GF-D8 (cell line): ENCODE data around the gene SPATA17.

Experiments
- DNase-seq: peaks from one replicate; lab custom pipeline; 2025; lab: John Stamatoyannopoulos, UW

SPATA17 gene

DNA sequence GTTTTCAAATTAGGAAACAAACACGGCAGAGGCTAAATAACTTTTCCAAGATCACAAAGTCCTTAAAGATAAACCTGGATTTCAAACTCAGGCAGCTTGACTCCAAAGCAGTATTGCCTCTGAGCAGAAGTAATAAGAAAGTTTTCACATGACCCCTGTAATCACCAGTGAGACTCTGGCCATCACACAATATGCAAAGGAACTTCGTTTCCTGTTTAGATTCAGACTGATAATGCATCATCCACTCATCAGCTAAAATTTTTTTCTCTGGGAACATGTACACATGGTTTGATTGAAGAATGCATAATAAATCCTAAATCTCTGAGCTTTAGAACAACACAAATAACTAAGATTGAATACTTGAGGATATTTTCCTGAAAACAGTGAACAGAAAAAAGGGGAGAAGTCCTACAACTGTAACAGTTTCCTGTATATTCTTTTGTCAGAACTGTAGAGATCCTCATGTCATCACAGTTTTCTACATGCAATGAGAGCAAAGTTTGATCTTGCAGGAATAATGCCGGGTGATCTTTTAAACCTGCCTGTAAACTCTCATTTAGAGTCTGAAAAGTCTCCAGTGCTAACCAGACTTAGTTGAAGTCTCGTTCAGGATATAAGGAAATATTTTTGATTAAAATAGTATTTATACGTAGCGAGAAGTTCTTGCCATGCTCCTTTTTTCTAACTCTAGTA, 225.3 kb downstream of the SPATA17 start:
- DNase-seq: no peak

DNA sequence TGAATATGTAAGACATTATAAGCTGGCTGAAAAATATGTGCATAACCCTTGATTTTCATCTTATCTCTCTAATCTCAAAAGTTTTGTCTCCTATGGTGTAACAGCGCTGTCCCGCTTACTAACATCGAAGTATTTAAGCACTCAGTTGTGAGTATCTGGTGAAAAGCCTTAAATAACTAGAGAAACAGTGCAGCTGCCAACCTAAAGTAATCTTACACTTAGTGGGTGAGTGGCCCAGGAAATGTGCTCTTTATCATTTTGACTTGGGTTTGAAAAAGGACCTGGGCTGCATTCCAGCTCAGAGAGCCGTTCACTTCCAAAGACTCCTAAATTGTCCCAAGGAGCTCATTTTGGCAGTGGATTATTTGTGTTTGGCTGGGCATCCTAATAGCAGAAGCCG, 225.9 kb downstream of the SPATA17 start:
- DNase-seq: no peak

DNA sequence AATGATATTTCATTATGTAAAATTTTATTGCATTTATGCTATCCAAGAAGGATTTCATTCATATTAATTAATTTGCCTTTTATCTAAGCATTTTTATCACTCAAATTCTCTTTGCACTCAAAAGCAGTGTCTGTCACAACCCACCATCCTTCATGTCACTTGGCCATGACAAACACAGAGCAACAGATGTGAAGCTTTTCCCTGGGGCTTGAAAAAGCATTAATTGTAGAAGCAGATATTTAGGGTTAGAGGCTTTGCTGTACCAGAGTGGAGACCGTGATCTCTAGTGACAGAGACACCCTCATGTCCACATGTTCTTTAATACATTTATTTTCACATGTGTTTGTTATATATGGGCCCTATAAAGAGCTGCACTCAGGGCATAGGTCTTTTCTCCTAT, 230.5 kb downstream of the SPATA17 start:
- no peak for DNase-seq

DNA sequence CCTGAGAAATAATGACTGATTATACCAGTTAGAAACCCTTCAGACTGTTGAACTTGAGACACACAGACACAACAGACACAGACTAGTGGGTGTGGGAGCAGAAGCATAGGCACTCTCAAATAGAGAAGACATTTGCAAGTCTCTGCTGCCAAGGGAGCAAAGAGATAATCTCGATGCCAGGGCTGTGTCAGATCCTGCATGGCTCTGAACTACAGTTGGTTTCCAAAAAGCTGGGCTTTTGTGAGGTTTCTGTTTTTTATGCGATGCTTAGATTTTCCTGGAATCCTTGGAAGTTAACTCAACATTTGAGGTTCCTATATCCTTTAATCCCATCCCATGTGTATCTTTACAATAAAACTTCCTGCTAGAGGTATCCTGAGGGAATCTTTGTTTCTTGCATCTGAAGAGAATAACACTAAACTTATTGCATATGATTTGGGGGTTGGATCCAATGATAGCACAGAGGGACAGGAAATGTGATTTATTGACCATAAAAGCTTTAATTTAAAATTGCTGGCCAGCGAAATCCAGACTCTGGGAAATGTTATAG, 236.4 kb downstream of the SPATA17 start:
- DNase-seq: no peak

DNA sequence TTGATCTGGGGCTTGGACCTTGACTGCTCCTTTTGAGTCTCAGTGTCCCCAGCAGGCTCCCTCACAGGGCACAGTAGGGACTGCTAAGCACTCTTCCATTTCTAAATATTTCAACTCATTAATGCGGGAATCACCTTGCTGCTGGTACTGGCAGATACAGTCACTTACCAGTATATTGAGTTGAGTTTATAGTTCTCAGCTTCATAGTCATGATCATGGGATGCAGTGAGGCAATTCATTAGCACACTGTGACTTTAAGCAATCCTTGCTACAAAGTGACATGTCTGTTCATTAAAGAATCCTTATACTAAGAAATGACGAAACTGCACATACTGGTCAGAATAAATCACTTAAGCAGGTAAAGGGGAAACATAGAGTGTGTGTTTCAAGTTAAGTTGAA, 240.8 kb downstream of the SPATA17 start:
- no peak for DNase-seq

DNA sequence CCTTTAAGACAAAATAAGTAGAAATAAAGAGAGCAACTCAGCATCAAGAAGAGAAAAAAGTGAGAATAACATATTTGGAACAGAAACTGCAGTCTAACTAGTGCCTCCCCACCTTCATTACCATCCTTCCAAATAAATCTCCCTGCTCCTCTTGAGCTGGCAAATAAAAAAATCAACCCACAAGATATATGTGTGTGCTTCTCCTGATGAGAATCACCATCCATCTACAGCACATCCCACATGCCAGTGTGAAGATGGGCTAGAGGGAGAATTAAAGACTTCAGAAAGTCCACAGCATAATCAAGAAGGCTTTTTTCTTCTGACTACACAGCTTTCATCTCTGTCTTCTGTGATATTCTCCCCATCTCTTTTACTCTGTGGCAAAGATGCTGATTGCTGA, 244.1 kb downstream of the SPATA17 start:
- DNase-seq: no peak

DNA sequence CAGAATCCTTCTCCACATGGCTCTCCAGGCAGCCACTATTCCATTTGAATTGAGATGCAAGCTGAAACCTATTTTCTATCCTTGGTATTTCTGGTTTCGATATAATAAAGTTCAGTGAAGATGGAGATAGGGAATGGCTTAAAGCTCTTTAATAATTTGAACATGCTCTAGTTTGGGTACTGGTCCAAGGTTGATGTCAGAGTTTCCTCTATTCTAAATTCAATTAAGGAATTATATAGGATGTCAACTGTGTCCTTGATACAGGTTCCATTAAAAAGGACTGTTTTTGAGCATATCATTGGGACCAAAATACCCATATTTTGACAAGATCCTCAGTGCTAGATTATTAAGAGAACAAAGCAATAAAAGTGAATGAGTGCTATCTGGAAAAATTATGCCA, 245.3 kb downstream of the SPATA17 start:
- DNase-seq: no peak

DNA sequence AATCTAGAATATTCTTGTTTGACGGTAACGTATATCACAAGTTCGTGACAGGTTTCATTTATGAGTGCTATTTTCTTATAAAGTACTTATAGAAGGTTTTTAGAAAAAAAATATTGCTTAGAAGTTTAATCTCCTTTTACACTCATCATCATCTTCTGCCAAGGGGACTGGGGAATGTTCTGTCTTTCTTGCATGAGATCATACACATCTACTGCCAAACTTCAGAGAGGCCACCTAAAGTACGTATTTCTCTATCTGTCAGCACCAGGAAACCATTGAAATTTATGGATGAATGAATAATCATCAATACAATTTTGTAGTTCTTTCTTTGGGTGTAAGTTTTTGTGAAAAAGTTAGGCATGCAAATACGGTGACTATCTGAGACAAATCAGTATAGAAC, 245.8 kb downstream of the SPATA17 start:
- DNase-seq: no peak

DNA sequence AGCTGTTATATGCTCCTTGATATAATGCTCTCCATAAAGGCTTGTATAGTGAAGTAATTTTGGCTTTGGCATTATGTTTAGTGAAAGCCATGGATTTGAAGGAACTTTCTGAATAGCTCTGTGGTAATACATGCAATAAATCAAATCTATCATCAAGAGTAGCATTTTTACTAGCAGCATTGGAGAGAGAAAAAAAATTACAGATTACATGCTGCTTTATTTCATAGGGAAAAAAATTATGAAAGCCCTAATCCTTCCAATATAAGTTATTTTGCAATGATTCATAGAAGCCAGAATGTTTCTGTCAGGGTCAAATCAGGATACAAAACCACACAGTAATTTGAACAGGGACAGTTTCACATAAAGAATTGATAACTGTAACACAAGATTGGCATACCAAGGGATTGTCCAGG, 250.0 kb downstream of the SPATA17 start:
- no peak for DNase-seq

DNA sequence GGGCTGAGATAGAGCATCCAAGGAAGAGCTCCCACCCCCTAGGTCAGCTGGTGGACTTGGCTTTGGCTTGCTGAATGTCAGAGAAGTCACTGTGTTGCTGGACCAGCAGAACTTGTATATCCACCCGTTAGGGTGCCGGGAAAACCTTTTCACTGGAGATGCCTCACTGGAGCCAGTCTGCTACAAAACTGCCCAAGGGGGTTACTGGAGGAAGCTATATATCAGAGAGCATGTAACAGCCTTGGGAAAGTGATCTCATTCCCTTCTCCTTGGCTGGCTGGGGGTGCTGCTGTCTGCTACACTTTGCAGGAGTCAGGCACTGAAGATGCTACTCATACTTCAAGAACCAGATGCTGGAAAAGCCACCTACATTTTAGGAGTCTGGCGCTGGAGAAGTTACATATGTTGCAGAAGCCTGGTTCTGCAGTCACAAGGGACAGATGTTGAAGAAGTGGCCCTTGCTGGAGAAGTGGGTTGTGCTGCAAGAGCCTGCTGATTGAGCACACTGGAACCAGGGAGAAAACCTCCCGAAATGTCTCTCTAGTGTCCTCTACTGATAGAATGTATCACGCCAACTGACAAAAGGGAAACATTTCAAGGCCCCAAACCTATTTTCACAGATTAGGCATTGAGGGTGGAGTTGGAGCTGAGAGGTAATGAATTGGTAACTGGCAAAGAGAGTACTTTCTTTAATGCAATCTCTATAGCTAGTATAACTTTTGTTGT, 250.6 kb downstream of the SPATA17 start:
- no peak for DNase-seq

DNA sequence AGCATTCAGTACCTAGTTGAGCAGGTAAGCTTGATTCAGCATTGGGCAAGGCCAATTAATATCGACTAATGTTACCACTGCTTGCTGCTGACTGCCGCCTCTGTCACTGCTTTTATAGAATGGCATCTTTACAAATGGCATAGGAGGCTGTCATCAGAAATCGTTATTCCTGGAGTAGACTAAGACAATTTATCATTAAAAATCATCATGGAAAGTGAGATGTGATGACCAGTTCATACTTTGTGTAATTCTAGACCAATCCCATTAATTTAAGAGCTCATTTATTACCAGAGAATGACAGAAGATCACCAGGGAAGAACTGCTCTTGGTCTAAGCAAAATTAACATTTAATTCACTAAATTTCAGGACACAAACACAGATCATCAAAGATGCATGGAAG, 254.0 kb downstream of the SPATA17 start:
- no peak for DNase-seq

DNA sequence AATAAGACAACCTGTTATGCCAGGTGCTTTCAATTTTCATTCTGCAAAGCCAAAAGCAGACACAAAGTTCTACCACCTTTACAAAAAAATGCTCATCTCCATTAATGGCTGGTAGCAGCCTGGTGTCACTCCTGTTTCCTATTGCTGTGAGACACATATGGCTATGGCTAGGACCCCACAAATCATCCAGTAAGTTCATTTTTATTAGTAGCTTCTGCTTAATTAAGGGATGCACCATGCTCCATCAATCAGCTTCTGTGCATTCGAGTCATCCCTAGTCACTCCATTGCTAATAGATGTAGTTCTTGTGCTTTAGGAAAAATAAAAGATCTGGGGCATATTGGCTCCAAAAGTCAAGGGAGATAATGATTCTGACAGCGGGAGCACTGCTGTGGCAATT, 257.2 kb downstream of the SPATA17 start:
- DNase-seq: no peak

DNA sequence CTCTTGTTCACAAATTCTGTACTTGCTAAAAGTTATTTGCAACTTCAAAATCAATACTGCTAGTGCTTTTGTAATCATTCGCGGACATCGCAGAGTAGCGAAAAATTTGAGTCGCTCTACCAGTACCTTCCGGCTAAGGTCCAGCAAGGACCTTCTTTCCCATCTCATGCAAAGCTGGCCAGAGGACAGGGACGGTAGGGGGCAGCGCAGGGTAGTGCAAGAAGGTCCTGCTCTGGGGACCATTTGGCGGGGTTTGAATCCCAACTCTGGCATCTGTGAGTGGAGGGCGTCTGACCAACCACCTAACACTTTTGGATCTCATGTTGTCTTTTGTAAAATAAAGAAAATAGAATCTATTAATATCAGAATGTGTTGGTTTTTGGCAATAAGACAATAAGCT, 258.3 kb downstream of the SPATA17 start:
- DNase-seq: no peak

DNA sequence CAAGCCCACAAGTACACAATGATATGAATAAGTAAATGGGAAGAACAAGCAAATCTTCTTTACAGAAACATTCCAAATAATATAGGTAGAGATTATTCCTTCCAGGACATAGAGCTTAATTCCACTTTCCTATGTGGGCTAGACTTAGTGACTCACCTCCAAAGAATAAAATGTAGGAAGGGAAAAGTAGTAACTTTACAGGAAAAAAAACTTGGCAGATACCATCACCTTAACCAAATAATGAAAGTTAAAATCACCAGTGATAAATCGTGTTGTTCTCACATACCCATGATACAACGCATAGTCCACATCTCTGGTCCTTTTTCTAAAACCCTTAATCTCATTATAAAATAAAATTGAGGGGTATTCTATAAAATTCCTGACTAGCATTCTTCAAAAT, 260.8 kb downstream of the SPATA17 start:
- DNase-seq: no peak

DNA sequence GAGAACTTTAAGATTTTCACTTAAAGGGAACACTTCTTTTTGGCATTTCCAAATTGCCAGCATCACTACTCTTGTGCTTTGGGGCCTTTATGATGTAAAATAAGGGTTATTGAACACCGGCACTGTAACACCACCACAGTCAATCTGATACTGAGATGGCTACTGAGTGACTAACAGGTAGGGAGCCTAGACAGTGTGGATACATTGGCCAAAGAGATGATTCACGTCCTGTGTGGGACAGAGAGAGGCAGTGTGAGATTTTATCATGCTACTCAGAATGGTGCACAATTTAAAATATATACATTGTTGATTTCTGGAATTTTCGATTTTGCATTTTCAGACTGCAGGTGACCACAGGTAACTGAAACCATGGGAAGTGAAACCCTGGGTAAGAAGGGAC, 261.6 kb downstream of the SPATA17 start:
- no peak for DNase-seq

DNA sequence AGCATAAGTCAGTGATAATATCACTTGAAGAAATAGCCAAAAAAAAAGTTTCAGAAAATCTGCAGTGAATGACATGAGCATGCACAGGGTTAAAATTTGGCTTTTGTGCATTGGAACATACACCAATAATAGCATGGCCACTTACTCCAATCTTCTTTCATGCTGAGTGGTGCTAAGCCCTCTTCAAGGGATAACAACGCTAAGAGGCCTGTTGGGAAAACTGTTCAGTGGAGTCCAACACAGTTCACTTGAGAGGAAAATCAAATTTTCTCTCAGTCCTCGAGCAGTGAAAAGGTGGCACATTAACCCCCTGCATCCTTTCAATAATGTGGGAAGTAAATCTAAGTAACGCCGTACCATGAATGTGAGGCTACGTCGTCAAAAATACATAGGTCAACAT, 264.7 kb downstream of the SPATA17 start:
- no peak for DNase-seq

DNA sequence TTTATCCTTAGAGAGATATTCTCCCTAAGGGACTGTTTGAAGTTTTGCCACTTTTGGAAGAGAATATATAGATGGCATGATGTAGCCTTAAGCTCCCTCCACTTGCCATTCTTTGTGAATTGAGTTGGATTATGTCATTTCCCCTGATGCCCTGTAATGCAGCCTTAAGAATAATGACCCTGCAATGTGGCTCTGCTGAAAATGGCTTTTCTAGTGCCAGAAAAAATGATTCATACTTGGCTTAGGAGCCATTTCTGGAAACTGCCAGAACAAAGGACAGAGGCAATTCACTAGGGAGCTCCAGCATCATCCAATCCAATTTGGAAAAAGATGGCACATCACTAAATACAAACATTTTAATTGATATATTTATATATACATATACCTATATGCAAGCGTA, 265.3 kb downstream of the SPATA17 start:
- no peak for DNase-seq

DNA sequence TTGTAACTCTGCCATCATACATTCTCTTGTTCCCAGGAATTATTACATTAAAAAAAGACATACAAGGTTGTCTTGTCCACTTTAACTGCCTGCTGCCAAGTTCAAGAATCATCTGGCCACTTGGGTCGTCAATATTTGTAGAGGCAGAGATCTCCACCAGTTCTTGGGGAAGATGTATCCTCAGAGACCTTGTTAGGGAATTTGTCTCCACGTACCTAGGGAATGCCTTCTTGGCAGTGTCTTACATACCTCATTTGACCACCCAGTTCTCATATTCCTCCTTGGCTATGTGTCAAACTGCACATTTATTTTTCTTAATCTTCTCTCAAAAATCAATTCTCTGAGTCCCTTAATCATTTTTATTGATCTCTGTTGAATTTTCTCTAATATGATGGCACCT, 266.0 kb downstream of the SPATA17 start:
- no peak for DNase-seq

DNA sequence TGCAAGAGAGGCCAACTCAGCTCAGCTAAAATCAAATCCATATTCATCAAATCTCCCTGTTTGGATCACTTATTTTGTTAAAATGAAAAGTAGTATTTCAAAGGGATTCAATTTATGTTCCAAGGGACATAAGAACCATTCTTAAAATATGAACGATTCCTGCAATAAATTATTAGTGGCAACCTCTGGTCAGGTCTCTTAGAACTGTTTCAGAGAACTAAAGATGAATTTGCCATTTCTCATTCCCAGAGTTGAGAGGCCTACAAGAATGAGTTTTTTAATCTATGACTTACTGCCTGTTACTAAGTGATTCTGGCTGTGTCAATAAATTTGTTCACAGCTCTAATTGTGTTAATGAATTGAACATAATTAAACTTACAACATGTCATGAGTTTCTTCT, 268.5 kb downstream of the SPATA17 start:
- DNase-seq: no peak

DNA sequence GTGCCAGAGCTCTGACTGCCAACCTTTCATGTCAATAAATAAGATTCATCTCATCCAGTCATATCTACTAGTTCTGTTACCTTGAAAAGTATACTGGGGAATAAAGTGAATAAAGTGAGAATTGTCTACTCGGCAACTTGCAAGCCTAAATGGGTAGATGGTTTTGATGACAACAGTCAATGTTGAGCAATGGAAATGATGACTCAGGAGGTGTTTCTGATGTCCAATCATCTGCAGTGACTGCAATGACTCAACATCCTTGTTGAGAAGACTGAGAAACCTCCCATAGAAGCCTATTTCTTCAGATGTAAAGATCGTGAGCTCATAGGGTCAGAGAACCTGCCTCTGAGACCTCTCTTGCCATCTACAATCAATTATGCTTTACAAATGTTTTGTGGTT, 276.4 kb downstream of the SPATA17 start:
- no peak for DNase-seq

DNA sequence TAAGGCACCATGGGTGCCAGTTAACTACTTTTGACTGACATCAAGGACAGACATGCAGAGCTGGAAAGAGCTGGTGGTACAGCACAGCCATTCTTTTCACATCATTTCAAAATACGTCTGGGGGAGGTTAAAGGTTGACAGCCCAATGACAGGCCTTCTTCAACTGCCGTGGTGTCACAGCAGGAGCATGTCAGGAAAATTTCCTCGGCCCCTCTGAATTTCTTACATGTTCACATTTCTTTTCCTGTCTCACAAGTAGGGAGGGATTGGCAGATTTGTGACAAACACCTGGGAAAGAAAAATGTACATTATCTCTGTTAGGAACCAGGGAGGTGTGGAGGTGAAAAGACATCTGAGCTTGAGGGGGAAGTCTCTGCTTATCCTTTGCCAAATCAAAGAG, 279.1 kb downstream of the SPATA17 start:
- no peak for DNase-seq

DNA sequence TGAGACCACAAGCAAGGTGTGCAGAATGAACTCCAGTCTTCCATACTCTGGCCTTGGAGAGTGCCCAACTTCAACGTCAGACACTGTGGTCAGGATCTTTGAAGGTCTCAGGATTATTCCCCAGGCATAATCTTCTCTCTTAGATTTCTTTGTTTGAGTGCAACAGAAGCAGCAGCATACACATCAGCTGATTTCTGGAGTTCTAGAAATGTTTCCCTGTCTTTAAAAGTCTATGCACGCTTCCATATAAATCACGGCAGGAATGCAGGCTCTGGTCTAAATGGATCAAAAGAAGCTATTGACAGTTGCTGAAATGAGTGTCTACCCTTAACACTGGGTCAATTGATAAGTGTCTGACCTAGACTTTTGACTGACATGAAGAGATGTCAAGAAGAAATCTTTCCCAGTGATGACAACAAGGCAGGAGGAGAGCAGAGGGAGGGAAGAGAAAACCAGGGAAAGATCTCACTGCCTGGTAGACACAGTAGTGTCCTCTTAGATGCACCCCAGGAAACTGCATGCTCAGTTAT, 279.7 kb downstream of the SPATA17 start:
- no peak for DNase-seq

DNA sequence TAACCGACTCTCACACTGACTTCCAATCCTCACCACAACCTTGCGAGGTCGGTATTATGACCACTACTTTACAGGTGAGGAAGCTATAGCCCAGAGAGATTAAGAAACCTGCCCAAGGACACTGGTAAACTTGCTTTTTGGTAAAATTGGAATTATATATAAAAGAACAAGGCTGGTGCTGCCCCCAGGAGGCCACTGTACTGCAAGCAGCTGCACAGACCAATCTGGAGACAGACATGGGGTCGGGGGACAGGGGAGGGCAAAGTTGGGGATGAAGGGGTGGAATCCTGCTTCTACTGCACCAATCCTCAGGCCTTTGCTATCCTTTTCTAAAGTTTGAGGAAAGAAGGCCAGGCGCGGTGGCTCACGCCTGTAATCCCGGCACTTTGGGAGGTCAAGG, 280.8 kb downstream of the SPATA17 start:
- DNase-seq: no peak
